ENCODE data around the gene CACNA1S. TPM values are rescaled to one million over a fixed set of nuclear protein-coding genes. Genes with fewer than 3 reads are reported as not detected.

CACNA1S gene
- total and polyA plus RNA-seq, 2 donors (not counting 1 experiment from before 2014, with no cell fraction given), result not detected

- 94% methylated on average over 10 of the region's 10 CpGs for WGBS (ENCODE audit: insufficient coverage)
- Histone ChIP-seq H4K20me1 (ENCODE audit: control insufficient read depth, insufficient read depth, low read length, poor library complexity, severe bottlenecking) (no peaks in the 10 kb centered on the region), H3K27ac (ENCODE audit: low read length in 2 of 2) (no peak overlapping the region), H3K4me2 (replicated peaks; ENCODE audit: low read depth, low read length, poor library complexity, severe bottlenecking) (no peak overlapping the region), H3K27me3 (replicated peaks in 1 of 4; ENCODE audit: control extremely low read depth in 1 of 4, control insufficient read depth in 3 of 4, insufficient read depth in 4 of 4, low read length in 3 of 4) (peaks cover 0 to 4% (median 0%) of the 10 kb centered on the region in 4 experiments), H3K9me3 (ENCODE audit: control extremely low read depth in 1 of 3, control insufficient read depth in 2 of 3, insufficient read depth in 1 of 3, low read length in 2 of 3) (no peaks in the 10 kb centered on the region), H3K79me2 (ENCODE audit: control insufficient read depth, insufficient read depth, low read length) (no peaks in the 10 kb centered on the region), H3K36me3 (replicated peaks in 1 of 2; ENCODE audit: control extremely low read depth in 1 of 2, control insufficient read depth in 1 of 2, extremely low read depth in 1 of 2, insufficient read depth in 2 of 2, low read length in 1 of 2) (no peaks in the 10 kb centered on the region), H3K4me1 (ENCODE audit: control insufficient read depth in 2 of 2, insufficient read depth in 2 of 2, low read length in 2 of 2) (no peaks in the 10 kb centered on the region), H3K4me3 (ENCODE audit: control extremely low read depth in 1 of 5, extremely low read depth in 1 of 5, insufficient read depth in 1 of 5, low read depth in 2 of 5, low read length in 4 of 5) (no peak overlapping the region), H3K9ac (ENCODE audit: low read length) (no peak overlapping the region), H2AFZ (ENCODE audit: insufficient read depth, low read depth, low read length, poor library complexity, severe bottlenecking) (no peak overlapping the region)
- Mint-ChIP-seq H3K27me3 (peaks cover 18% of the 10 kb centered on the region), H3K27ac (no peak overlapping the region), H3K4me3 (no peak overlapping the region), H3K4me1 (no peaks in the 10 kb centered on the region), H3K9me3 (ENCODE audit: insufficient read depth) (no peaks in the 10 kb centered on the region)
- POLR2A ChIA-PET, result no interaction called here
- no peak for TF ChIP-seq EZH2 (IDR thresholded peaks at IDR 0.05; ENCODE audit: borderline replicate concordance, insufficient read depth, low read depth, low read length, poor library complexity, severe bottlenecking)
- TF ChIP-seq, protein P1, sequence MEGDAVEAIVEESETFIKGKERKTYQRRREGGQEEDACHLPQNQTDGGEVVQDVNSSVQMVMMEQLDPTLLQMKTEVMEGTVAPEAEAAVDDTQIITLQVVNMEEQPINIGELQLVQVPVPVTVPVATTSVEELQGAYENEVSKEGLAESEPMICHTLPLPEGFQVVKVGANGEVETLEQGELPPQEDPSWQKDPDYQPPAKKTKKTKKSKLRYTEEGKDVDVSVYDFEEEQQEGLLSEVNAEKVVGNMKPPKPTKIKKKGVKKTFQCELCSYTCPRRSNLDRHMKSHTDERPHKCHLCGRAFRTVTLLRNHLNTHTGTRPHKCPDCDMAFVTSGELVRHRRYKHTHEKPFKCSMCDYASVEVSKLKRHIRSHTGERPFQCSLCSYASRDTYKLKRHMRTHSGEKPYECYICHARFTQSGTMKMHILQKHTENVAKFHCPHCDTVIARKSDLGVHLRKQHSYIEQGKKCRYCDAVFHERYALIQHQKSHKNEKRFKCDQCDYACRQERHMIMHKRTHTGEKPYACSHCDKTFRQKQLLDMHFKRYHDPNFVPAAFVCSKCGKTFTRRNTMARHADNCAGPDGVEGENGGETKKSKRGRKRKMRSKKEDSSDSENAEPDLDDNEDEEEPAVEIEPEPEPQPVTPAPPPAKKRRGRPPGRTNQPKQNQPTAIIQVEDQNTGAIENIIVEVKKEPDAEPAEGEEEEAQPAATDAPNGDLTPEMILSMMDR (IDR thresholded peaks at IDR 0.05), result no peak
- DNase-seq (no peak), ATAC-seq (ENCODE audit: low read depth) (no peak)
- intact Hi-C loops (cut with micrococcal nuclease), result no loop called here
- CTCF ChIA-PET, result interaction anchor here (1.0 to 1.4 kb wide), 2 partner anchors 49 to 93 kb away, joined by 3 to 4 read pairs; no protein-coding TSS in a partner anchor
Measured at GRCh38 chr1:201065686-201066085, 46.5 kb downstream of the CACNA1S start.

DNA sequence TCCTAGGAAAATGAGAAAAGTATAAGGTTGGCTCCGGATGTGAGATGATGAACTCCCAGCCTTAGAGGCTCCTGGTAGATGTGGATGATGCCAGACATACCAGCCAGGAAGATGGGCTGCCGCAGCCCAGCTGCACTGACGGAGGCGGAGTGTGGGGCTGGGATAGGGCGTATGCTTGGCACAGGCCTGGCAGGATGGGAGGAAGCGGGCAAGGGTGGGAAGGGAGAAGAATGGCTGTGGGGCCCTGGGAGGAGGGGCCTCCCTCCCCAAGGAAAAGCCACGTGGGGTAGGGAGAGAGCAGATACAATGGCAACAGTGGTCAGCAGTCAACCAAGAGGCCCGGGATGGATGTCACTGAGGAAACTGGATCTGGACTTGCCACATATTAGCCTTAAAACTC lies 47.4 kb downstream of the CACNA1S start:
- TF ChIP-seq, protein P1 (IDR thresholded peaks at IDR 0.05), result no peak
- no peak for TF ChIP-seq EZH2 (IDR thresholded peaks at IDR 0.05; ENCODE audit: borderline replicate concordance, insufficient read depth, low read depth, low read length, poor library complexity, severe bottlenecking)
- Histone ChIP-seq H2AFZ (ENCODE audit: insufficient read depth, low read depth, low read length, poor library complexity, severe bottlenecking) (no peak overlapping the region), H3K9ac (ENCODE audit: low read length) (no peak overlapping the region), H3K4me2 (replicated peaks; ENCODE audit: low read depth, low read length, poor library complexity, severe bottlenecking) (no peak overlapping the region), H4K20me1 (ENCODE audit: control insufficient read depth, insufficient read depth, low read length, poor library complexity, severe bottlenecking) (no peaks in the 10 kb centered on the region), H3K36me3 (replicated peaks in 1 of 2; ENCODE audit: control extremely low read depth in 1 of 2, control insufficient read depth in 1 of 2, extremely low read depth in 1 of 2, insufficient read depth in 2 of 2, low read length in 1 of 2) (no peaks in the 10 kb centered on the region), H3K27ac (ENCODE audit: low read length in 2 of 2) (no peak overlapping the region), H3K79me2 (ENCODE audit: control insufficient read depth, insufficient read depth, low read length) (no peaks in the 10 kb centered on the region), H3K27me3 (replicated peaks in 1 of 4; ENCODE audit: control extremely low read depth in 1 of 4, control insufficient read depth in 3 of 4, insufficient read depth in 4 of 4, low read length in 3 of 4) (peaks cover 0 to 4% (median 0%) of the 10 kb centered on the region in 4 experiments), H3K4me3 (ENCODE audit: control extremely low read depth in 1 of 5, extremely low read depth in 1 of 5, insufficient read depth in 1 of 5, low read depth in 2 of 5, low read length in 4 of 5) (no peak overlapping the region), H3K4me1 (ENCODE audit: control insufficient read depth in 2 of 2, insufficient read depth in 2 of 2, low read length in 2 of 2) (no peaks in the 10 kb centered on the region), H3K9me3 (ENCODE audit: control extremely low read depth in 1 of 3, control insufficient read depth in 2 of 3, insufficient read depth in 1 of 3, low read length in 2 of 3) (no peaks in the 10 kb centered on the region)
- Mint-ChIP-seq H3K9me3 (ENCODE audit: insufficient read depth) (no peaks in the 10 kb centered on the region), H3K27ac (no peak overlapping the region), H3K4me3 (no peak overlapping the region), H3K27me3 (peaks cover 16% of the 10 kb centered on the region), H3K4me1 (no peaks in the 10 kb centered on the region)
- POLR2A ChIA-PET, result no interaction called here
- no peak for DNase-seq
- CTCF ChIA-PET, result interaction anchor here (1.0 to 1.4 kb wide), 2 partner anchors 50 to 92 kb away, joined by 3 to 4 read pairs; no protein-coding TSS in a partner anchor
- no peak for ATAC-seq (ENCODE audit: low read depth)
- WGBS (ENCODE audit: insufficient coverage), result 90% methylated on average over 7 of the region's 8 CpGs
- intact Hi-C loops (cut with micrococcal nuclease), result no loop called here

All from B cell (primary cell).